Activated CD8-positive, alpha-beta T cell treated with anti-CD3 and anti-CD28 coated beads, Interleukin-2, amount 10 ng/mL, durations not matched to agents 7 days and 5 days (primary cell): ENCODE results near the gene ACVR1. TPM values are rescaled to one million over a fixed set of nuclear protein-coding genes. Genes with fewer than 3 reads are reported as not detected.

ENCODE experiments used
- ATAC-seq: fragments of 150-1000 bp; cut with Tn5 transposase; one replicate; pipeline ENCODE4 v1.10.0; 2021; ENCODE audit warnings: moderate library complexity
- CTCF ChIA-PET: fragments of 350-600 bp; sonication (Branson Sonifier 250); formaldehyde crosslinking; loops from one replicate; lab custom pipeline; 2021; ENCODE audit warnings: antibody characterized with exemption; lab: Charles Lee
- POLR2A ChIA-PET: fragments of 350-600 bp; sonication (Branson Sonifier 250); formaldehyde crosslinking; loops from one replicate; lab custom pipeline; 2021; ENCODE audit warnings: antibody characterized with exemption; lab: Charles Lee
- DNase-seq: peaks from one replicate; pipeline ENCODE4 v3.0.0-alpha.2; 2020
- H3K27ac Mint-ChIP-seq: one replicate; pipeline ENCODE4 v1.8.0; 2021; ENCODE audit warnings: mild to moderate bottlenecking, mixed read lengths
- H3K27me3 Mint-ChIP-seq: one replicate; pipeline ENCODE4 v1.8.0; 2021; ENCODE audit warnings: low read depth, mixed read lengths
- H3K36me3 Mint-ChIP-seq: one replicate; pipeline ENCODE4 v1.8.0; 2021; ENCODE audit warnings: low read depth, mixed read lengths
- H3K4me1 Mint-ChIP-seq: one replicate; pipeline ENCODE4 v1.8.0; 2021; ENCODE audit warnings: low read depth, mixed read lengths
- H3K4me3 Mint-ChIP-seq: one replicate; pipeline ENCODE4 v1.8.0; 2021; ENCODE audit warnings: mild to moderate bottlenecking, mixed read lengths
- H3K9me3 Mint-ChIP-seq: one replicate; pipeline ENCODE4 v1.8.0; 2022; ENCODE audit warnings: mixed read lengths; ENCODE audit not compliant: insufficient read depth
- total RNA-seq, 2 experiments: library from RNA; stranded (reverse); gene quantifications; one replicate each; pipeline ENCODE4 v1.2.3, GENCODE V29; 2021

ACVR1 gene
- total RNA-seq, 2 experiments from 2014 or later = 10.7 to 13.6 TPM

GRCh38 chr2:157872791-157873190, 3.3 kb downstream of the ACVR1 start:
- H3K27me3 Mint-ChIP-seq = no peaks in the 10 kb centered on the region
- H3K36me3 Mint-ChIP-seq = peaks cover 2% of the 10 kb centered on the region
- ChIA-PET CTCF (interaction anchor here (0.6 kb wide), 1 partner anchor 97 kb away, joined by 3 read pairs; no protein-coding TSS in a partner anchor), POLR2A (interaction anchor here (1.1 kb wide), 1 partner anchor 26 kb away, joined by 6 read pairs; no protein-coding TSS in a partner anchor)
- H3K4me3 Mint-ChIP-seq = no peak overlapping the region
- H3K4me1 Mint-ChIP-seq = peaks cover 46% of the 10 kb centered on the region
- no peaks in the 10 kb centered on the region for H3K9me3 Mint-ChIP-seq
- no peak overlapping the region for H3K27ac Mint-ChIP-seq
- DNase-seq = no peak
- ATAC-seq = no peak

- Mint-ChIP-seq H3K4me3 (no peak overlapping the region), H3K27me3 (no peaks in the 10 kb centered on the region), H3K9me3 (no peaks in the 10 kb centered on the region), H3K36me3 (peaks cover 2% of the 10 kb centered on the region), H3K27ac (no peak overlapping the region), H3K4me1 (peaks cover 36% of the 10 kb centered on the region)
- ATAC-seq (no peak), DNase-seq (no peak)
- ChIA-PET POLR2A (no interaction called here), CTCF (interaction anchor here (0.9 kb wide), 1 partner anchor 139 kb away, joined by 3 read pairs; no protein-coding TSS in a partner anchor)
Observed at GRCh38 chr2:157871415-157871814, 4.7 kb downstream of the ACVR1 start.

- ChIA-PET POLR2A (no interaction called here), CTCF (no interaction called here)
- ATAC-seq (no peak), DNase-seq (no peak)
- peaks cover 2% of the 10 kb centered on the region for H3K36me3 Mint-ChIP-seq
- H3K27me3 Mint-ChIP-seq = no peaks in the 10 kb centered on the region
- no peak overlapping the region for H3K4me3 Mint-ChIP-seq
- H3K9me3 Mint-ChIP-seq = no peaks in the 10 kb centered on the region
- H3K4me1 Mint-ChIP-seq = peaks cover 26% of the 10 kb centered on the region
- H3K27ac Mint-ChIP-seq = no peak overlapping the region
Observed at GRCh38 chr2:157868993-157869392, 7.1 kb downstream of the ACVR1 start.

- CTCF ChIA-PET = interaction anchor here (1.4 kb wide), 1 partner anchor 9 kb away, joined by 5 read pairs; no protein-coding TSS in a partner anchor
- Mint-ChIP-seq H3K27ac (no peak overlapping the region), H3K36me3 (no peaks in the 10 kb centered on the region), H3K4me1 (peaks cover 16% of the 10 kb centered on the region), H3K4me3 (no peak overlapping the region), H3K27me3 (no peaks in the 10 kb centered on the region), H3K9me3 (no peaks in the 10 kb centered on the region)
- no peak for ATAC-seq
- POLR2A ChIA-PET = no interaction called here
- no peak for DNase-seq
Observed at GRCh38 chr2:157867703-157868102, 8.4 kb downstream of the ACVR1 start.

- Mint-ChIP-seq H3K4me1 (peaks cover 13% of the 10 kb centered on the region), H3K9me3 (no peaks in the 10 kb centered on the region), H3K27me3 (no peaks in the 10 kb centered on the region), H3K4me3 (no peak overlapping the region), H3K36me3 (no peaks in the 10 kb centered on the region), H3K27ac (no peak overlapping the region)
- no peak for DNase-seq
- ATAC-seq = no peak
- CTCF ChIA-PET = interaction anchor here (1.4 kb wide), 1 partner anchor 10 kb away, joined by 5 read pairs; no protein-coding TSS in a partner anchor
- POLR2A ChIA-PET = no interaction called here
Observed at GRCh38 chr2:157866666-157867642, 9.2 kb downstream of the ACVR1 start.

- Mint-ChIP-seq H3K36me3 (no peaks in the 10 kb centered on the region), H3K4me1 (peaks cover 13% of the 10 kb centered on the region), H3K4me3 (no peak overlapping the region), H3K27ac (no peak overlapping the region), H3K27me3 (no peaks in the 10 kb centered on the region), H3K9me3 (no peaks in the 10 kb centered on the region)
- DNase-seq (no peak), ATAC-seq (no peak)
- CTCF ChIA-PET = no interaction called here
- POLR2A ChIA-PET = no interaction called here
Observed at GRCh38 chr2:157866202-157866601, 9.9 kb downstream of the ACVR1 start.

GRCh38 chr2:157864857-157865430, 11.2 kb downstream of the ACVR1 start:
- DNase-seq = no peak
- Mint-ChIP-seq H3K27ac (no peak overlapping the region), H3K4me1 (peaks cover 13% of the 10 kb centered on the region), H3K36me3 (no peaks in the 10 kb centered on the region), H3K27me3 (no peaks in the 10 kb centered on the region), H3K4me3 (no peak overlapping the region), H3K9me3 (no peaks in the 10 kb centered on the region)
- ATAC-seq = no peak
- POLR2A ChIA-PET = interaction anchor here (1.6 kb wide), 1 partner anchor 12 kb away, joined by 4 read pairs; no protein-coding TSS in a partner anchor
- CTCF ChIA-PET = interaction anchor here (1.3 to 1.4 kb wide), 2 partner anchors 11 to 537 kb away, joined by 3 to 7 read pairs; partner anchors contain the start of gene ACVR1

GRCh38 chr2:157858846-157859245, 17.3 kb downstream of the ACVR1 start:
- peaks cover 10% of the 10 kb centered on the region for H3K36me3 Mint-ChIP-seq
- ATAC-seq = no peak
- H3K27me3 Mint-ChIP-seq = no peaks in the 10 kb centered on the region
- no peak for DNase-seq
- peaks cover 3% of the 10 kb centered on the region for H3K4me1 Mint-ChIP-seq
- H3K4me3 Mint-ChIP-seq = no peak overlapping the region
- ChIA-PET CTCF (no interaction called here), POLR2A (no interaction called here)
- no peak overlapping the region for H3K27ac Mint-ChIP-seq
- no peaks in the 10 kb centered on the region for H3K9me3 Mint-ChIP-seq

GRCh38 chr2:157857881-157858280, 18.2 kb downstream of the ACVR1 start:
- CTCF ChIA-PET = no interaction called here
- POLR2A ChIA-PET = no interaction called here
- Mint-ChIP-seq H3K27ac (no peak overlapping the region), H3K4me3 (no peak overlapping the region), H3K9me3 (no peaks in the 10 kb centered on the region), H3K27me3 (no peaks in the 10 kb centered on the region), H3K4me1 (peaks cover 3% of the 10 kb centered on the region), H3K36me3 (peaks cover 10% of the 10 kb centered on the region)
- ATAC-seq (no peak), DNase-seq (no peak)

- DNase-seq (no peak), ATAC-seq (no peak)
- no peaks in the 10 kb centered on the region for H3K9me3 Mint-ChIP-seq
- ChIA-PET POLR2A (no interaction called here), CTCF (no interaction called here)
- H3K4me1 Mint-ChIP-seq = peaks cover 3% of the 10 kb centered on the region
- H3K36me3 Mint-ChIP-seq = peaks cover 10% of the 10 kb centered on the region
- no peak overlapping the region for H3K4me3 Mint-ChIP-seq
- H3K27ac Mint-ChIP-seq = no peak overlapping the region
- H3K27me3 Mint-ChIP-seq = no peaks in the 10 kb centered on the region
Observed at GRCh38 chr2:157856187-157856515, 20.0 kb downstream of the ACVR1 start.

GRCh38 chr2:157853820-157854219, 22.3 kb downstream of the ACVR1 start:
- CTCF ChIA-PET = no interaction called here
- peaks cover 8% of the 10 kb centered on the region for H3K4me1 Mint-ChIP-seq
- POLR2A ChIA-PET = no interaction called here
- no peak overlapping the region for H3K27ac Mint-ChIP-seq
- no peaks in the 10 kb centered on the region for H3K9me3 Mint-ChIP-seq
- H3K36me3 Mint-ChIP-seq = peaks cover 10% of the 10 kb centered on the region
- H3K4me3 Mint-ChIP-seq = no peak overlapping the region
- H3K27me3 Mint-ChIP-seq = no peaks in the 10 kb centered on the region
- DNase-seq = no peak
- no peak for ATAC-seq

GRCh38 chr2:157853211-157853610, 22.9 kb downstream of the ACVR1 start:
- ATAC-seq = no peak
- H3K36me3 Mint-ChIP-seq = peaks cover 12% of the 10 kb centered on the region
- no peak overlapping the region for H3K4me3 Mint-ChIP-seq
- no peak for DNase-seq
- no peaks in the 10 kb centered on the region for H3K27me3 Mint-ChIP-seq
- H3K4me1 Mint-ChIP-seq = peaks cover 8% of the 10 kb centered on the region
- ChIA-PET CTCF (no interaction called here), POLR2A (interaction anchor here (1.0 kb wide), 1 partner anchor 12 kb away, joined by 4 read pairs; no protein-coding TSS in a partner anchor)
- no peak overlapping the region for H3K27ac Mint-ChIP-seq
- no peaks in the 10 kb centered on the region for H3K9me3 Mint-ChIP-seq
